ENCODE results near the gene DACT3. TPM values are rescaled to one million over a fixed set of nuclear protein-coding genes. Genes with fewer than 3 reads are reported as not detected.
A peak's percentile ranks its signal among the peaks of the same experiment; 100 is the strongest.

DACT3 gene
- total and polyA plus RNA-seq, 2 of the 13 experiments (the other 11 are each of a cell fraction or from before 2014, with no cell fraction given) = 0.04 TPM; not detected in 1

- TF ChIP-seq DPF2 (CRISPR knock-in tag; IDR thresholded peaks at IDR 0.05; ENCODE audit: borderline replicate concordance, low read depth) (no peak), ZNF713 (CRISPR knock-in tag; IDR thresholded peaks at IDR 0.05) (no peak), ZNF280D (CRISPR knock-in tag; IDR thresholded peaks at IDR 0.05) (no peak), ZNF136 (CRISPR knock-in tag; IDR thresholded peaks at IDR 0.05; ENCODE audit: low read depth) (no peak), ZBTB44 (CRISPR knock-in tag; IDR thresholded peaks at IDR 0.05) (no peak), TMF1 (CRISPR knock-in tag; IDR thresholded peaks at IDR 0.05; ENCODE audit: low read depth) (no peak), MAX (IDR thresholded peaks at IDR 0.05) (peak; percentile 60), SRSF4 (IDR thresholded peaks at IDR 0.05; ENCODE audit: low read depth, low read length, poor library complexity, severe bottlenecking) (no peak), RBFOX2 (IDR thresholded peaks at IDR 0.05; ENCODE audit: low read depth, low read length) (no peak), ZKSCAN5 (CRISPR knock-in tag; IDR thresholded peaks at IDR 0.05) (no peak), DNMT3B (CRISPR knock-in tag; conservative IDR thresholded peaks at IDR 0.05) (no peak), ZNF407 (CRISPR knock-in tag; IDR thresholded peaks at IDR 0.05; ENCODE audit: not compliant biosample characterization) (no peak), ZMAT3 (CRISPR knock-in tag; conservative IDR thresholded peaks at IDR 0.05) (0 out of 2 replicates have a peak, but pooled peaks have one; percentile 5), MAFK (conservative IDR thresholded peaks at IDR 0.05 in 1 of 2, IDR thresholded peaks at IDR 0.05 in 1 of 2; ENCODE audit: low read length in 2 of 2) (no peak), TEAD3 (CRISPR knock-in tag; optimal IDR thresholded peaks at IDR 0.05; ENCODE audit: borderline replicate concordance) (no peak), SIN3B (IDR thresholded peaks at IDR 0.05; ENCODE audit: low read length) (no peak)
Measured at GRCh38 chr19:46661020-46661731, at the start of gene DACT3 (continued).

Measured in HepG2 (cell line).